Middle frontal gyrus (tissue), 1 donor: Measurements from ENCODE around the gene ARHGEF3.
A peak's percentile ranks its signal among the peaks of the same experiment; 100 is the strongest.

Experiments
- DNase-seq: peaks from one replicate; pipeline ENCODE4 v3.0.0-alpha.2; 2015; ENCODE audit warnings: low spot score; ENCODE audit errors: extremely low spot score

Gene ARHGEF3

DNA sequence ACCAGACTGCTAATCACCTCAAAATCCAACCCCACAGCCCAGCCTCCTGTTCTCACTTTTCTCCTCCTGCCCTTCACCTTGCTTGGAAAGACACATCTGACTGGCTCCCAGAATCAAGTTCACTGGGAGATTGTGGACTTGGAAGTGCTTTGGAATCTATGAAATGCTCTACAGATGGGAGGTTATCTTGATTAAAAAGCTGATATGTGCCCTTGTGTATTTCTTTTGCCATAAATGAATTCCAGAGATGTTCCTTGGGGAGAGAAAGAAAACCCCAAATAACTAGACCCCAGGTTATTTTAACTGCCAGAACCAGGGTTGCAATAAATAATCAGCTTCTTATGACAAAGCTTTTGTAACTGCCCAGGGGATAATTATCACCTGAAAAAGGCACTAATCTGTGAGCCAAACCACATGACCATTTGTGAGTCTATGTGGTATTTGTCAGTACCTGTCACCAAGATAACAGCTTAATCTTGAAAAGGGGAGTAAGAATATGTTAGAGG is 21.7 kb upstream of the ARHGEF3 start:
- no peak for DNase-seq

DNA sequence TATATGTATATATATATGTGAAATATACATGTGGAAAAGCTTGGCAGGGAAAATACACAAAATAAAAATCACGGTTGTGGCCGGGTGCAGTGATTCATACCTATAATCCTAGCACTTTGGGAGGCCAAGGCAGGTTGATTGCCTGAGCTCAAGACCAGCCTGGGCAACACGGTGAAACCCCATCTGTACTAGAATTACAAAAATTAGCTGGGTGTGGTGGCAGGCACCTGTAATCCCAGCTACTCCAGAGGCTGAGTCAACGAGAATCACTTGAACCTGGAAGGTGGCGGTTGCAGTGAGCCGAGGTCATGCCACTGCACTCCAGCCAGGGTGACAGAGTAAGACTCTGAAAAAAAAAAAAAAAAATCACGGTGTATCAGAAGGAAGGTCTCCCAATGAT is 20.8 kb upstream of the ARHGEF3 start:
- DNase-seq = no peak

DNA sequence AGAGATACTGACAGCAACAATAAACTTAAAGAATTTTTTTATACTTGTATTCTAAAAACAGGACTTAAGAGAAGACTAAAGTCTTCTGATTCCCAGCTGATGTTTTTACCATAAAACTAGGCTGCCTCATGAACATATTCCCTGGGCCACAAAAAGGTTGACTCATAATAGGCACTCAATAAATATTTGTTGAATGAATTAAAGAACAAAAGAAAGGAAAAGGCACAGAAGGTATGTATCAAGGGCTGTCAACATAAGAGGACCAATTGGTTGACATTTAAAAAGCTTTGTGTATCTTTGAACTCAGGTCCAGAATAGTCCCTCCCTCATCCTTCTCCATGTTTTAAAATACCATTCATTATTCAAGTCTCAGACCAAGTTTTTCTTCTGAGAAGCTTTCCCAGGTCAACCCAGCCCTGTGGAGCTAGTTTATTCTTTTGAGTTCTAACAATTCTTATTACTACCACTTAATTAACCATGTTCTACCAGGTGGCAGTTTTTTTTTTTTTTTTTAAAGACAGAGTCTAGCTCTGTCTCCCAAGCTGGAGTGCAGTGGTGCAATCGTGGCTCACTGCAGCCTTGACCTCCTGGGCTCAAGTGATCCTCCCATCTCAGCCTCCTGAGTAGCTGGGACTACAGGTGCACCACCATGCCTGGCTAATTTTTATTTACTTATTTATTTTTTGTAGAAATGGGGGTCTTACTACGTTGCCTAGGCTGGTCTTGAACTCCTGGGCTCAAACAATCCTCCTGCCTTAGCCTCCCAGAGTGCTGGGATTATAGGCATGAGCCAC is 17.5 kb upstream of the ARHGEF3 start:
- no peak for DNase-seq

DNA sequence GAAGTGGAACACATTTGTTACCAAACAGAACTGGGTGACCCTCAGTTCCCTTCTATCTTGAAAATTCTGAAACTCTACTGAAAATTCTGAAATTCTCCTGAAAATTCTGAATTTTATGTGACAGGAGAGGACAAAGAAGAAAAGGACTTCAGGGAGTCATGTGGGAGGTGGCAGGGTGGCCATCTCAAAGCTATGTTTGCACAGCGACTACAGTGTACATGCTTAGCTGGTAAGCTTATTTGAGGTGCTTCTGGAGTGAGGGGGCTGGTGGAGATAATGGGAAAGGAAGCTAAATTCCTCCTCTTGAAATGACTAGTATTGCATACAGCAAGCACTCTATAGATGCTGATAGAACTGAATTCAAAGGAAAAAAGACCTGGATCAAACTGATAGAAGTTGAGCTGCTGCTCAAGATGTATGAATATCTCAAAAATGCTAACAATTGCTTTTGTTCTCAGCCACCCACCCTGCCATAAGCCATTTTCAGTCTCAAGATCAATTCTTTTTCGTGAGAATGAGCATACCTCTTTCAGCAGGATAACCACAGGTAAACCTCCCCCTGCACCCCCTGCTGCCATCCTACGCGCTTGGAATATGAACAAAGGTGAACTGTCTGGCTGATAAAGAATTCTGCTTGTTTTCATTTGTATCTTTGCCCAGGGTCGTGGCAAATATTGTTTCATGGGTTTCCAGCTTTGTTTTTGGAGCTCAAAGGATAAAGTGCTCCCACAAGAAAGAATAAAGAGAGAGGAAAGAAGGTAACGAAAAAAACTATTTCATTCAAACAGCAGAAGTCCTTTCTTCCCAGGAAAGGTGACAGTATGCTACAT is 16.6 kb upstream of the ARHGEF3 start:
- DNase-seq = no peak

DNA sequence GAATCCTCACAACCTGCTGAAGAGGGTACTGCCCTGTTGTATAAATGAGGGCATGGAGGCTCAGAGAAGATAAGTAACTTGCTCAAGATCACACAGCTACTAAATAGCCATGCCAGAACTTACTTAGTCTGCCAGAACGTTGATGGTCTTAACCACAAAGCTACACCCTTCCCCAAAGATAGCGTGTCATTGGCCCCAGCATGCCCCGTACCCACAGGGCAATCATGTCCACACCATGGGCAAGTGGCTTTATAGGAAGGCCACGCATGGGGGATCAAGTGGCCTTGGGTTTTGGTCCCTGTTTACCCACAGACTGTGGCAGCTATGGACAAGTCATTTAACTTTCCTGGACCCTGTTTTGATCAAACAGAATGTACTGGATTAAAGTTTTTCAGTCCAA is 15.9 kb upstream of the ARHGEF3 start:
- no peak for DNase-seq

DNA sequence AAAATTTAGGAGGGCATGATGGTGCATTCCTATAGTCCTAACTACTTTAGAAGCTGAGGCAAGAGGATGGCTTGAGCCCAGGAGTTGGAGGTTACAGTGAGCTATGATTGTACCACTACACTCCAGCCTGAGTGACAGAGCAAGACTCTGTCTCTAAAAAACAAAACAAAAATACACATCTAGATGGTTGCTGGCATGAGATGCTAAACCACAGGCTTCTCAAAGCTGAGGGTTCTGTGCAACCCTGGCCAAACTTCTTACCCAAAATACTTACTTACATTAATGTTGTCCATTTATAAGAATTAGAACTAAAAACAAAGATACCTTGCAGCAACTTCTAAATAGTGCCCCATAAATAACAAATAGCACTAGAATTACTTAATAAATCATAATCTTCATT is 14.3 kb upstream of the ARHGEF3 start:
- DNase-seq = no peak

DNA sequence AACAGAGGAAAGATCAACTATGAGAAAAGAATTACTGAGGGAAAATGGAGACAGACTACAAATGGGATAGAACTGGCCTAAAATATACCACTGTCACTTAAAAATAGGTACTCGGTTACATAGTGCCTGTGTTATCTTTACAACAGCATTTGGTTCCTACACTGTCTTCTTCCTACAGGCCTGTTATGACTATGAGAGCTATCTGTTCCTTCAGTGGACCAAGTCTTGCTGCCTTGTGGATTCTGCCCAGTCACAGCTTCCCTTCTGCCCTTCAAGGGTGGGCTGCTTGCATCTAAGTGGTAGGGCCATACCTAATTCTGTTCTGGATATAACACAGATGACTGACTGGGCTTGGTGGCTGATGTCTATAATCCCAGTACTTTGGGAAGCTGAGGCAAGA is 13.8 kb upstream of the ARHGEF3 start:
- DNase-seq = no peak

DNA sequence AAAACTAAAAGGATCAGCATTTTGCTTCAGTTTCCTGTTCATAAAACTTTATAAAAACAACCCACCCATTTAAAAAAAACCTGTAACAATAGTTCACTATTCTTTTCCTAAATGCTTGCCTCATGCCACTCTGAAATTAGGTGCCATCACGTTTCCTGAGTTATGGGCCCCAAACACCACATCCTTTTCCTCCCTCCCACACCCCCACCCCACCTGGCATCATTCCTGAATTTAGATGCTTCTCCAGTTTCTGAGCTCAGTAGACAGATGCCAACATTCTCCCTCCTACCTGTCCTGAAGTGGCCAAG is 11.9 kb upstream of the ARHGEF3 start:
- no peak for DNase-seq

DNA sequence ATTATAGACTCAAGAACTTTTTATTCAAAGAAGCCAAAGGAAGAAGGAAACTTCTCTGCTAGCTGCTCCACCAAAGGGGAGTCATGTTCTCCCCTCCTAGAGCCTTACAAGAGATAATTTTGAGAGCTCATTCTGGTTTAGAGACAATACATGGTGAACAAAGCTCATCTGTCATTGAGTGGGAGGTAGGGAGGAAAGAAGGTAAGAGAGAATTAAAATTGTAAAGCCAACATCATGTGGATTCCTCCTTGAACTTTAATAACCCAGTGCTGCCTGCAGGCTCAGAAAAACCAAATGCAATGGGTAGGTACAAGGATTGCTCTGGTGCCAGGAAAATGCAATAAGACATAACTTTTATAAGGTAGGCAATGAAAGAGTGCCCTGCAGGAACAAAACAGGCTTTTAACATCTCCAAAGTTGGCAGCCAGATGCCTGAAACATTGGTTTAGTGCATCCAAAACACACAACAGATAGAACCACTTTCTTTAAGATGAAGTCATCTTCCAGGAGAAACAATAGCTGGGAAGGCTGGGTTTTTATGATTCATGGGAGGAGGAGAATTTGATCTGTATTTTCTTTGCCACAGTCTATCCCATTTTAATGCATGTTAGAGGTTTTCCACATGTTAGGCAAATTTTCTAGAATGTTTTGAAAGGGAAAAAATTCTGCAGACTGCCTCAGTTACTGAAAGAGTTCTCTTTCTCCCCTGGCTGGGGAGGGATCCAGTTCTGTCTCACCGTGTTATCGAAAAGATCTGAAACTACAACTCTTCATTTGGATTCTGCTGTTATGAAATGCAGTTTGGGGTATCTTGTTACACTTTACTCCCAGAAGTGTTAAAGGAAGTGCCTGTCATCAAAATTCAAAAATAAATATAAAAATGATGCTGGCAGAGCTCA is 11.3 kb upstream of the ARHGEF3 start:
- DNase-seq = no peak

DNA sequence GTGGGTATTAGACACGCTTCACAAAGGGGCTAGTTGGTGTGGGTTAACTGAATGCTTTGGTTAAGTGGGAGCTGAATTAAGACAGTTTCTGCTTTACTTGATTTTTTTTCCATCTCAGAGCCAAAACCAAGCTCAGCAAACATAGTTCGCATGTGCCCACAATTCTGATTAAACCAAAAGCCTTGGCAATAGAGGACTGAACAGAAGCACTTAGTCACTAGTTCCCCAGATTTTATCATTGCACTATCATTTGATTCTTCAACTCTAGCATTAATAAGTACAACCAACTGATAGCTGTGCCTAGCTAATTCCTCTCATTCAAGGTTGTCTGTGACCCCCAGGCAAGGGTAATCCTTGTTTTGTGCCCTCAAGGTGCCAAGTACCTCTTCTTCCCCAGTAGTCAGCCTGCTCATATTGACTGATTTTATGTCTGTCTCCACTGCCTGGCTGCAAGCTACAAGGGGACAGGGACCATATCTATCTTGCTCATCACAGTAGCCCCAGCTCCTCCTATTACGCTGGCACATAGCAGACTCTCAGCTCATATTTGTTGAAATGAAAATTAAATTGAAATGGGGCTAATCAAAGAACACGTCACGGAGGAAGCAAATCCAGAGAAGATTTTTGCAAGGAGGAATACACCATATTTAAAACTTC is 9.9 kb upstream of the ARHGEF3 start:
- DNase-seq = no peak

DNA sequence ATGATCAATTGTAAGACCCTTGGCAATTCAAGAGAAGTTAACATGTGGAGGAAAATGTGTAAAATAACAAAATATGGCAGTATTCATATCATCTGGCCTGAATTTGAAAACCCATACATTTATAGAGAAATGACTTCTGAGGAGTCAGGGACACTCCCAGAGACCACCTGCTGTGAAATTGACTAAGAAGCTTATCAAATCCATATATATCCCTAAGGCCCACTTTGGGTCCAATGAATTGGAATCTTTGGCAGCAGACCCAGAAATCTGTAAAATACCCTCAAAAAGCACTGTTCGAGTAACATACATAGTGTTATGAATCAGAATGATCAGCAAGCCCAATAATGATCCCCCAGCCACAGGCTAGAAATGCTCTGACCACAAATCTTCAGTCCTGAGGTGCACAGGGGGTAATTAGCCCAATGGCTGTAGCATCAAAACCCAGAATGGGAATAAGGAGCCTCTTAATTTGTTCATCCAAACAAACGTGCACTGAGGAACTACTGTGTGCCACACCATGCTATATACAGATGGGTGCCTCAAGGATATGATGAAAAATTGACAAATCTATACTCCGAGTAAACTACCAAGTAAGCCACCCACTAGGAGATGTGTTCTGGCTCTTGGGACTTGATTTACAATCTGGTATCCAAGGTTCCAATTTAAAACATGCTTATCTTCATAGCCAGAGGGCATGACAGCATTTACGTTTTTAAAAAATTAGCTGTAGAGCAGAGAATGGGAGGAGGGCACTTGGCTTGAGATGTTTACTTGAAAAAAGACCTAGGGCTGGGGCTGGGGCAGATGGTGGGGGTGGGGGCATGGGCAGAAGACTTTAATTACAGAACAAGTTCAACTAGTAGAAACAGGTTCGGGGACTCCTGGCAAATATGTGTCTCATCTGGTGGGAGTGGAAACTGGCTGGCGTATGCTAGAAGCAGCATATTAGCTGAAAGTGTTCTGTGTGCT is 9.1 kb upstream of the ARHGEF3 start:
- no peak for DNase-seq

DNA sequence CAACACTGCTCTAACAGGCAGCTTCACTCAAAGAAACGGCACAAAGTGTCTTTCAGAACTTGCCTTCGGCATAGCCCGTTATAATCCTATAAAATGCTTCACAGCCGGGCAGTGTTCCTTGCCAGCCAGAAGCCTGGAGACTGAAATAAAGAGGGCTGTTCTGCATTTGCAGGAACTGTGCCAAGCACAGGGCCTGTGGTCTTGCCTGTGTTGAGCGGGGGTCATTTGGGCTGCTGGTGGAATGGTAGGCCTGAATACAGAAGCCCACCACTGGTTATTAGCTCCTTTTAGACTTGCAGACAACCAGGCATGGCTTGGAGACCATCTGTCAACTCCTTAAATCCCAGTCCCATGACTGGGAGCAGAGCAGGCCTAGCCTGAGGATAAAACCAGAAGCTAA is 4.7 kb upstream of the ARHGEF3 start:
- DNase-seq = no peak

DNA sequence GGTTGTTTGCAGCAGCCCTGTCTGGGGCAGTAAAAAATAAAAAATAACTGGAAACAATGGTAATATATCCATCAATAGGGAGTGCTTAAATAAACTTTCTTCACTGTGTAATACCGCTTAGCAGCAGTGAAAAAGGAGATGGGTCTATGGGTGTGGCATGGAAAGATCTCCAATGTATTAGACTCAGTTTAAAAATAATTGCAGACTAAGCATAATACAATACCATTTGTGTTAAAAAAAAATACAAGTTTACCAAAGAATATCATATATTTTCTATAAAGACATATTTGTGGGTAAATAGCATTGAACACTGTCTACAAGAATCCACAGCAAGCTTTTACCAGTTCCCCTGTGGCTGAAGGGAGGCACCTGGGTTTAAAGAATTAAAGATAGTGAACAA is 1.0 kb upstream of the ARHGEF3 start:
- DNase-seq = no peak

DNA sequence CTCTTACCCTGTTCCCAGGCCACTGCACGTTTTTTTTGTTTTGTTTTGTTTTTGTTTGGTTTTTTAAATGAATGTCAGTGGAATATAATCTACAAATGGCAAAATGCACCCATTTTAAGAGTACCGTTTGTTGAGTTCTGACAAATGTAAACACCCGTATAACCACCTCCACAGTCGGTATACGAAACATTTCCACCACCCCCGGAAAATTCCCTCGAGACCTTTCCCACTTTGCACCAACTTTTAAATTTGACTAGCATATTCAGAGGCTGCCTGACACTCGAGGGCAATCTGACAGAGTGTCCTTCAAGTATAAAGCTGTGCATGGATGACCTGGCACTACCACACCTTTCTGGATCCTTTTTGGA is 613 bp upstream of the ARHGEF3 start:
- no peak for DNase-seq

DNA sequence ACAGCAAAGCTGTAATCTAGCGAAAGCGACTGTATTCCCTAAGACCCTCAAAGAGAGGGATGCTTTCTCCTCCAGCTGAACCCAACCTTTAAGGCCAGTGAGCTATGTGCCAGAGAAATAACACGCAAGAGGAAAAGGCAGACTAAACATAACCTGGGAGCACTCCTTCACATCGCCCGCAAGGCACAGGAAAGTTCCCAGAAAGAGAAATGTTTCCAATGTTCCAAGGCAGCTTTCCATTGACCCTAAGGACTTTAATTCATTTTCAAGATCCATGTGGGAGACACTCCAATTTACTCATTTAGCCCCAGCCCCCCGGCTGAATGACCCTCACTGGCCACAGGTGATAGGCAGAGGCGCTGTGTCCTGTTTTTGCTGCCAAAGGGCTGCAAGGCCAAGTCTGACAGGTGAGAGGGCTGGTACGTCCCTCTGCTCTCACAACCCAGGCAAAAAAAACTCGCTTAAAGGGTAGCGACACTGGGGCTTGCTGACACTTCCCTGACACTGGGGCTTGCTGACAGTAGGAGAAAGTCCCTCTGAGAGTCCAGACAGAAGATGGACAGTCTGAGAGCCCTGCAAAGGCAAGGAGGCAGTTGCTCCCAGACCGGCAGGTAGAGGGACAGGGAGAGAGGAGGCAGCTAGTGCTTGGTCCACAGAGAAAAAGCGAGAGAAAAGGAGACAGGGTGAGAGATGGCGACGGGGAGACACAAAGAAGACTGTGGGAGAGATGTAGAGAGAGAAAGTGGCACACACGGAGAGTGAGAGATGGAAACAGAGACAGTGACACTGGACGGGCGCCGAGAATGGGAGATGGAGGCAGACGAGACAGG is 702 bp downstream of the ARHGEF3 start:
- DNase-seq = no peak

DNA sequence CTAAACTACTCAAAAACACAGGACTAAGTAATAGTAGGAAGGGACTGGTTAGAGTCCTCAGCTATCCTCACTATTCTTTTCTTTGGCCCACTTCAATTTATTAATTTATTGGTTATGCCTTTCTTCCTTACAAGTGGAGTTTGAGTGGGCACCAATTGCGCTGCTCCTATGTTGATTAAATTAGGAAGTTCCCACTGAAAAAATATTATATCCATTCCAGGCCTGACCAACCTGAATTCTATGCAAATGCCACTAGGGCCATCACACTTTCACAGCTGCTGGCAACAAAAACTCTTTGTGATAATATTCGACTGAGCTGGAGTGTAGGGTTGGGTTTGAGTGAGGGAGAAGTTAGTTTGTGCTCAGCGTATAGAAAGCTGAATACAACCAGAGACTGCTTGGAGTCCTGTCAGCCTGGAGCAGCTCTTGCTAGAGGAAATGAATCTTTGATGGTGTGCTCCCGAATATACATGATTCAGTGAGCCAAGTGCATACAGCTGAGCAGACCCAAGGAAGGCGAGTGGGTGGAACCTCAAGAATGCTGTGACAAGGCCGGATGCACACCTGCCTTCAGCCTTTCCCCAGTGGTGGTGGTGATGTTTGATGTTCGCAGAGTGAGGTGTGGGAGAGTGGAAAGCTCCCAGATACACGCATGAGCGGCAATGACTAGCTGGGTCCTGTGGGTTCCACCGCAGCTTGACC is 1.5 kb downstream of the ARHGEF3 start:
- no peak for DNase-seq

DNA sequence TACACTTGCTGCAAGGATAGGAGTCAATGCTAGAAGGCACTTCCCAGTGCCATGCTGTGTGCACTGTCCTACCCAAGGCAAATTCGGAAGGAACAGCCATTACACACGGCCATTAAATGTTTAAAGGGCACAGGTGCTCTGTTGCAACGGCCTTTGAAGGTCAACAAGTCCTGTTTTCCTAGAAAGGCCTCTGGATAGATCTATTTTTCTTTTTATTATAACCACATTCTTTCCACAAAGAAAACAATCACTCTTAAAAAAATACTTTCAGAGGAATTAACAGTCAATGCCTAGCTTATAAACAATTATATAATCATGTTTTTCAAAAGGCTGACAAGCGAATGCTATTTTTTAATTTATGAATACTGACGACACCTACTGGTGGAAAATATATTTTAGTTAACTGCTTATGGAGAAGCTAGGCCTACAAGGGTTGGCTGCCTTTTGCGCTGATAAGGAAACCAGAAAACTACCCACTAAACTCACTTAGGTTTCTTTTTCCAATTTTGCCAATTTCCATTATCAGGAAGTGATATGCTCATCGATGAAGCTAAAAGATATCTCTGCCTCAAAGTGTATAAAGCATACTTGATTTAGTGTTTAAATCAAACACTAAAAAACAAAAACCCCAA is 2.4 kb downstream of the ARHGEF3 start:
- DNase-seq = peak; percentile 77

DNA sequence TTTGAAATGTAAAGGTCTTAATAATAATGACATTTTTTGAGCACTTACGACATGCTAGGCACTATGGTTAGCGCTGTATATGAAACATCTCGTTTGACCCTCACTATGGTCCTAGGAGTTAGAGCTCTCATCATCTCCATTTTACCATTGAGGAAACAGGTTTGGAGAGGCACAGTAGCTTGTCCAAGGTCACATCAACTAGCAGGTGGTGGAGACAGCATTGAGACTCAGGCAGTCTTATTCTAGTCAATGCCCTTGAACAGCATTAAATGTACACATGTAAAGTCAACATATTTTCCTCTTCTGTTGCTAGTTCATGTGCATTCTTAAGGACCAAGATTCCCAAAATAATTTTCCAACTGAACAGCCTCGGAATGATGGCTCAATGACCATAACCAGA is 4.8 kb downstream of the ARHGEF3 start:
- no peak for DNase-seq
